Eye (tissue), 1 donor: ENCODE measurements around the gene ADARB1.
"Not testable (repeated sequence)": the region's sequence is repeated elsewhere in the genome, so short reads cannot be mapped to it uniquely, and the experiment has no call there.

Experiments used
- DNase-seq: peaks from one replicate; pipeline ENCODE4 v3.0.0-alpha.2; 2015

The ADARB1 gene

GRCh38 chr21:45137612-45137937 lies 63.2 kb downstream of the ADARB1 start:
- DNase-seq, result no peak

GRCh38 chr21:45138199-45139002 lies 64.0 kb downstream of the ADARB1 start:
- peak; percentile 85 for DNase-seq

DNA sequence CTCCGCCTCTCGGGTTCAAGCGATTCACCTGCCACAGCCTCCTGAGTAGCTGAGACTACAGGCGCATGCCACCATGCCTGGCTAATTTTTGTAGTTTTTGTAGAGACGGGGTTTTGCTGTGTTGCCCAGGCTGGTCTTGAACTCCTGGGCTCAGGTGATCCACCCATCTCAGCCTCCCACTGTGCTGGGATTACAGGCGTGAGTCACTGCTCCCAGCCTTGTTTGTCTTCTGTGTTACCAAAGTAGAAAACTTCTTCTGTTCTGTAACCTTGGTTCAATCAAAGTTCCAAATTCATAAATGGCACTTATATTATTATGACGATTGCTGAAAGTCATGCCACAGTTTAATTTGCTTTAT lies 64.6 kb downstream of the ADARB1 start:
- not testable (repeated sequence) for DNase-seq

- DNase-seq, result no peak
Measured at GRCh38 chr21:45139473-45139872, 65.1 kb downstream of the ADARB1 start.

GRCh38 chr21:45140346-45140940 lies 66.1 kb downstream of the ADARB1 start:
- peak; percentile 94 for DNase-seq

GRCh38 chr21:45140944-45141343 lies 66.6 kb downstream of the ADARB1 start:
- DNase-seq, result not testable (repeated sequence)

GRCh38 chr21:45141507-45141906 lies 67.1 kb downstream of the ADARB1 start:
- no peak for DNase-seq

- no peak for DNase-seq
Measured at GRCh38 chr21:45142469-45143308, 68.3 kb downstream of the ADARB1 start.

DNA sequence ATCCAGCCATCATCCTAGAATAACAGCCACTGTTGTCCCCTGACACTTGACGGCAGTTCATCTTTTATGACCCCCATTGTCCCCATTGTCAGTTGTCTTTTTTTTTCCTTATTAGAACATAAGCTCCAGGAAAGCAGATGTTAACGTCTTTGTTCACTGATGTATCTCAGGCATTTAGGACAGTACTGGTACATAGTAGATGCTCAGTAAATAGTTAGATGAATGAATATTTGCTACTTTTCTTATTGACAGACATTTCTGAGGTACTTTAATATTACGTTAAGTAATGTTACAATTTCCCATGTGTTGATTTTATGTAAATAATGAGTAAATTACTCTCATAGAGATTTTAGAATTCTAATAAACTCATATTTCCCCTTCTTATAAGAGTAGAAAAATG lies 69.5 kb downstream of the ADARB1 start:
- DNase-seq, result no peak

DNA sequence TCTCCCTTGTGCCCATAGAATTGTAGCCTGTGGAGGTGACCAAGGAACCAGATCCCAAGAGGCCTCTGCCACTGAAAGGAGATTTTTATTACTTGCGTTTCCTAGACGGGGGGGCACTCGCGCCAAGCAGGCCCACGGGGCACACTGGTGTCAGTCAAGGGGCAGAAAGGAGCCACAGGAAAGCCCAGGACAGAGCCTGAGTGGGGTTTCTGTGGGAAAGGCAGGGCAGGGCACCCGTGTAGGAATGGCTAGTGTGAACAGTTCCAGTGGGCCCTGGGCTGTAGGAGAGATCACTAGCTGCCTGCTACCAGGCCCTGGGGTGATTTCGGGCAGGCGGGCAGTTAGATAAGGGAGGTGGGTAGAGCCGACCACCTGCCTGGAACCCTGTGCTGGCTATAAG lies 70.8 kb downstream of the ADARB1 start:
- DNase-seq, result no peak

DNA sequence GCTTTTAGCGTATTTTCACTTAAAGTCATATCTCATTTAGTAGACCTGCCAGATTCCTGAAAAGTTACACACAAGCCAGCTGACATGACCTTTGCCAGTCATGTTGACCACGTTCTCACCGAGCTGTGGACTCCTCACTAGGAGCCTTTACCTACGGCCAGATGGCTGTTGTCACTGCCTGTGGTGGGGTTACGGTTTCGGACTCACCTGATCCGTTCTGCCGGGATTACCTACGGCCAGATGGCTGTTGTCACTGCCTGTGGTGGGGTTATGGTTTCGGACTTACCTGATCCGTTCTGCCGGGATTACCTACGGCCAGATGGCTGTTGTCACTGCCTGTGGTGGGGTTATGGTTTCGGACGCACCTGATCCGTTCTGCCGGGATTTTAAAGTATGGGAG lies 71.5 kb downstream of the ADARB1 start:
- DNase-seq, result not testable (repeated sequence)

DNA sequence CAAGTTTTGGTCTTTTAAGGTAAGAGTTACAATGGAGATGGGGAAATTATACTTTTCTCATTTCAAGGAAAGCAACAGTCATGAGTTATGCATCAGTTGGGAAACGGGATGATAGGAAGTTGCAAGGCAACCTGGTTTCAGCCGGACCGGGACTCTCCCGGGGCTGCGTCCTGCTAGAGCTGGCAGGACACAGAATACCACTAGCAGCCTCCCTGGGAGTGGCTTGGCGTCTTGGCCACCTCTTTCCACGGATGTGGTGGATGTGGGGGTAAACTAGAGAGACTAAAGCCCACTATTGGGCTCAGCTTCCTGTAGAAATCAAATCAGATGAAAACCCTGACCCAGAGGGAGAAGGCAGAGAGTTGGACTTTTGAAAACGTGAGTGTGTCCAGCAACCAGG lies 71.9 kb downstream of the ADARB1 start:
- no peak for DNase-seq

GRCh38 chr21:45146801-45147200 lies 72.4 kb downstream of the ADARB1 start:
- no peak for DNase-seq

DNA sequence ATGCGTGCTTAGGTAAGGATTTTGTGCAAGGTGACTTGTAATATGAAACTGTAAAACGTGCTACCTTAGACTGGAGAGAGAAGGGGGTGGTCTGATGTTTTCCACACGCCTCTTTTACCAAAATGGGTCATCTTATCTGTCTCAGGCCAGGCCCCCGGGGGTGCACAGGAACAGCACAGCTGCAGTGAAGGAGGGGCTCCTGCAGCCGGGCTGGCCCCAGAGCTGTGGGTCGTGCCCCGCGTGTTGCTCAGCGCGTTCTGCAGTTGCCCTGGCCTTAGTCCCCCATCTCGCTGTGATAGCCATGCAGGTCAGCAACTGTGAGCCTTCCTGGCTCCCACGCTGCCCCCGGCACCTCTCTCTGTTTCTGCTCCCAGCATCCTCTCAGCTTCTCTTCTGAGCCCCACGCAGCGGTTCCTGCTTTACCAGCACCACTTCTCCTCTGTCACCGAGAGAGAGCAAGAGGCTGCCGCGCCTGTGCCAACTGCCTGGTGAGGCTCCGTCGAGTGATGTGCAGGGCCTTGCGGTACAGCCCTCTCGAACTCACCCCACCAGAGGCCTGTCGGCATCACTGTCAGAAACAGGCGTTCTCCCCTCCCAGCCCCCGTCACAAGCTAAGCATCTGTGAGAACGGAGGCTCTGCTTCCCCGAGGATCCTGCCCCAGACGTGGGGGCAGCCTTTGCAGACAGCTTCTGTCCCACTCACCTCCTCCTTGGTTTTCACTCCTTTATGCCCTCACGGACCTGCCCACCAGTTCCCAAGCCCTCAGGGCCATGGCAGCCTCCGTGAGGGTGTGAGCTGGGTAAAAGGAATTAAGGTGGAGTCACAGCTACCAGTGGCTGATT lies 73.3 kb downstream of the ADARB1 start:
- DNase-seq, result no peak

DNA sequence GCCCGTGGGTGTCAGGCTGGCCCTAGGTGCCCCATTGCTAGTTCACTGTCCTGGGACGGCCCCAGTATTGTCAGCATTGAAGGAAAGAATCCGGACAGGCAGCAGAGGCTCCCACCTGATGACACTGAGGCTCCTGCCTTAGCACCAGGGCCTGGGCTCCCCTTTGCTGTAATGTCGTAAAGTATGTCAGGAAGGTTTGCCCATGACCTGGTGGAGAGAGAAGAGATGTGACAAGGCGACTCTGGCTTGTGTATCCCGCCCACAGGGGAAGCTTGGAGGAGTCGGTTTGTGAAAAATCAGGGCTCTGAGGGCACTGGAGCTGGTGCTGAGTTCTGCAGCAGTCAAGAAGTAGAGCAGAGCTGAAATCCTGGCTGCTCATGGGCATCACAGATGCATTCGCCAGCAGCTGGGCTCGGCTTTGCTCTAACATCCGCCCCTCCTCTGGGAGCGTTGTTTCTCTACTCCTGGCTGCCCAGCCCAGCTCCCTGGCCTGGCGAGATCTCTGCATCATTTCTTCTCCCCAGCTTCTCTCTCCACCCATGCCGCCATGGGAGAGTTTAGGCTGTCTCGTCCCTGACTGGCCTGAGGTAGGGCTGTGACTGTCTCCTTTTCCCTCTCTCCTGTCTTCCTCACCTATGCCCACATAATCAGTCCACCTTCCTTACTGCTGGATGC lies 74.1 kb downstream of the ADARB1 start:
- DNase-seq, result no peak

- DNase-seq, result no peak
Measured at GRCh38 chr21:45149021-45149420, 74.6 kb downstream of the ADARB1 start.

DNA sequence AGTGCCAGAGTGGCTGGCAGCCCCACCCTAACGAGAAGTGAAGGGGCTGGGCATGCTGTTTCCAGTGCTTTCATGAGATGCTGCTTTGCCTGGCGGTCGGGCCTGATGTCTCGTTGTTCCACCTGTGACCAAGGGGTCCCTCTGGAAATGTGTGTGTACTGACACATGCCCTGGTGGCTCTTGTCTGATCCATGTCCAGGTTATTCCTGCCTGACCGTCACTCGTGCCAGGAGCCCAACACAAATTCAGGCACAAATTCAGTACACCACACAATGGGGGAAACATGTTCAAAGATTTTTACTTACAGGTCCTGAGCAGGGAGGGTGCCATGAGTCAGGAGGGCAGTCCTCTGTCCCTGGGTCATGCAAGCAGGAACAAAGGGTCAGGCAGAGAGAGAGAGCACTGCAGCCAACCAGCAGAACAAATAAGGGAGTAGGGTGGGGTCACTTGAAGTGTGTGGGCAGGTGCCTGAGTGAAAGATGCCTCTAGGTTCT lies 76.3 kb downstream of the ADARB1 start:
- DNase-seq, result no peak

GRCh38 chr21:45151445-45152160 lies 77.2 kb downstream of the ADARB1 start:
- peak; percentile 73 for DNase-seq

GRCh38 chr21:45152265-45152746 lies 77.9 kb downstream of the ADARB1 start:
- peak; percentile 86 for DNase-seq

- no peak for DNase-seq
Measured at GRCh38 chr21:45153358-45154318, 79.3 kb downstream of the ADARB1 start.
